GM12891 (cell line): ENCODE data around the gene ZNF286A.
"Not testable (repeated sequence)": the region's sequence is repeated elsewhere in the genome, so short reads cannot be mapped to it uniquely, and the experiment has no call there.

Source experiments
- PAX5 ChIP-seq: IDR thresholded peaks from 2 replicates; pipeline ENCODE4 v1.6.1; 2011; ENCODE audit warnings: low read length, moderate library complexity, mild to moderate bottlenecking; ENCODE audit not compliant: insufficient read depth, severe bottlenecking
- POLR2A ChIP-seq: IDR thresholded peaks from 2 replicates; pipeline ENCODE4 v1.6.1; 2011; ENCODE audit warnings: low read depth, low read length, control low read depth
- POLR2AphosphoS5 ChIP-seq: IDR thresholded peaks from 2 replicates; pipeline ENCODE4 v1.6.1; 2011; ENCODE audit warnings: low read depth, low read length, control low read depth
- POU2F2 ChIP-seq: IDR thresholded peaks from 2 replicates; pipeline ENCODE4 v1.6.1; 2011; ENCODE audit warnings: low read depth, mild to moderate bottlenecking, control low read depth, low read length, moderate library complexity
- SPI1 ChIP-seq: IDR thresholded peaks from 2 replicates; pipeline ENCODE4 v1.6.1; 2011; ENCODE audit warnings: low read depth, low read length, control low read depth
- TAF1 ChIP-seq: IDR thresholded peaks from 2 replicates; pipeline ENCODE4 v1.6.1; 2011; ENCODE audit warnings: low read depth, low read length, control low read depth

- not testable (repeated sequence) for TF ChIP-seq POLR2AphosphoS5, POLR2A, TAF1, SPI1, PAX5, POU2F2
Measured at GRCh38 chr17:15669526-15669925, 30.0 kb upstream of the ZNF286A start.
